ENCODE measurements around the gene PTPRA. TPM values are rescaled to one million over a fixed set of nuclear protein-coding genes. Genes with fewer than 3 reads are reported as not detected.
A peak's percentile ranks its signal among the peaks of the same experiment; 100 is the strongest.

Gene PTPRA
- total and polyA plus RNA-seq, 2 of the 13 experiments (the other 11 are each of a cell fraction or from before 2014, with no cell fraction given), result 47.2 to 127 TPM

- TF ChIP-seq ZBTB43 (CRISPR knock-in tag; conservative IDR thresholded peaks at IDR 0.05) (no peak; the same call in 1 of the 2 replicates), ATF2 (CRISPR knock-in tag; IDR thresholded peaks at IDR 0.05) (no peak; the same call in 1 of the 2 replicates), MTERF4 (CRISPR knock-in tag; IDR thresholded peaks at IDR 0.05) (no peak; the same call in 1 of the 2 replicates), KDM5B (CRISPR knock-in tag; IDR thresholded peaks at IDR 0.05; ENCODE audit: borderline replicate concordance) (0 out of 2 replicates have a peak, but pooled peaks have one; percentile 47), YEATS2 (CRISPR knock-in tag; IDR thresholded peaks at IDR 0.05; ENCODE audit: borderline replicate concordance) (peak; percentile 70; the same call in 1 of the 2 replicates), ZNF121 (CRISPR knock-in tag; IDR thresholded peaks at IDR 0.05) (no peak), ATF6 (CRISPR knock-in tag; conservative IDR thresholded peaks at IDR 0.05) (peak; percentile 82; the same call in 1 of the 2 replicates), MYPOP (CRISPR knock-in tag; IDR thresholded peaks at IDR 0.05) (peak; percentile 75; the same call in 1 of the 2 replicates), ZBTB49 (CRISPR knock-in tag; IDR thresholded peaks at IDR 0.05; ENCODE audit: borderline replicate concordance) (peak; percentile 35; the same call in 1 of the 2 replicates), HMGXB3 (CRISPR knock-in tag; IDR thresholded peaks at IDR 0.05; ENCODE audit: borderline replicate concordance) (peak; percentile 99), ZNF589 (CRISPR knock-in tag; conservative IDR thresholded peaks at IDR 0.05) (no peak; the same call in none of the 2 replicates), DR1 (CRISPR knock-in tag; IDR thresholded peaks at IDR 0.05) (no peak; the same call in none of the 2 replicates)
Measured at GRCh38 chr20:2873010-2873746, at the start of gene PTPRA (continued).
